ENCODE measurements around the gene GNB1L.

GNB1L gene

GRCh38 chr22:19886605-19887255 is 32.1 kb upstream of the GNB1L start:
- Histone ChIP-seq H3K4me2 (ENCODE audit: low read length) (peak overlapping the region; percentile 49), H3K9ac (ENCODE audit: low read length) (peak overlapping the region; percentile 32; the same call in 1 of the 2 replicates), H3K4me1 (ENCODE audit: low read length) (peaks cover 13% of the 10 kb centered on the region)

GRCh38 chr22:19885841-19886592 is 31.3 kb upstream of the GNB1L start:
- Histone ChIP-seq H3K27me3 (ENCODE audit: low read depth, low read length) (no peaks in the 10 kb centered on the region), H4K20me1 (ENCODE audit: insufficient read depth, low read length) (no peaks in the 10 kb centered on the region), H3K9me3 (ENCODE audit: insufficient read depth, low read length) (no peaks in the 10 kb centered on the region), H3K79me2 (ENCODE audit: low read length) (no peaks in the 10 kb centered on the region), H3K4me2 (ENCODE audit: low read length) (no peak overlapping the region; the same call in 1 of the 2 replicates), H3K9ac (ENCODE audit: low read length) (no peak overlapping the region; the same call in 1 of the 2 replicates), H3K27ac (ENCODE audit: low read length) (no peak overlapping the region; the same call in 1 of the 2 replicates), H2AFZ (ENCODE audit: low read depth, low read length) (no peak overlapping the region), H3K4me1 (ENCODE audit: low read length) (peaks cover 13% of the 10 kb centered on the region), H3K36me3 (replicated peaks; ENCODE audit: low read depth, low read length) (no peaks in the 10 kb centered on the region), H3K4me3 (ENCODE audit: low read length) (no peak overlapping the region)
- TF ChIP-seq EZH2phosphoT487 (IDR thresholded peaks at IDR 0.05; ENCODE audit: low read depth) (no peak), CTCF (IDR thresholded peaks at IDR 0.05; ENCODE audit: low read depth, low read length) (no peak)

More at GRCh38 chr22:19886605-19887255, 32.1 kb upstream of the GNB1L start:
- H3K79me2 ChIP-seq (ENCODE audit: low read length) = no peaks in the 10 kb centered on the region
- no peak overlapping the region for H3K4me3 ChIP-seq (ENCODE audit: low read length)
- no peak for TF ChIP-seq CTCF (IDR thresholded peaks at IDR 0.05; ENCODE audit: low read depth, low read length)
- TF ChIP-seq EZH2phosphoT487 (IDR thresholded peaks at IDR 0.05; ENCODE audit: low read depth) = no peak
- H3K36me3 ChIP-seq (replicated peaks; ENCODE audit: low read depth, low read length) = no peaks in the 10 kb centered on the region
- H3K9me3 ChIP-seq (ENCODE audit: insufficient read depth, low read length) = no peaks in the 10 kb centered on the region; the same call in 1 of the 2 replicates
- no peaks in the 10 kb centered on the region for H3K27me3 ChIP-seq (ENCODE audit: low read depth, low read length)
- peak overlapping the region; percentile 38; the same call in 1 of the 2 replicates for H2AFZ ChIP-seq (ENCODE audit: low read depth, low read length)
- peak overlapping the region; percentile 60 for H3K27ac ChIP-seq (ENCODE audit: low read length)
- H4K20me1 ChIP-seq (ENCODE audit: insufficient read depth, low read length) = no peaks in the 10 kb centered on the region

- Histone ChIP-seq H3K4me2 (ENCODE audit: low read length) (no peak overlapping the region), H3K9ac (ENCODE audit: low read length) (no peak overlapping the region)
Measured at GRCh38 chr22:19884954-19885751, 30.5 kb upstream of the GNB1L start.

More at GRCh38 chr22:19884954-19885751, 30.5 kb upstream of the GNB1L start:
- Histone ChIP-seq H3K27me3 (ENCODE audit: low read depth, low read length) (no peaks in the 10 kb centered on the region), H3K27ac (ENCODE audit: low read length) (no peak overlapping the region), H3K4me3 (ENCODE audit: low read length) (no peak overlapping the region), H3K36me3 (replicated peaks; ENCODE audit: low read depth, low read length) (no peaks in the 10 kb centered on the region), H2AFZ (ENCODE audit: low read depth, low read length) (no peak overlapping the region), H3K4me1 (ENCODE audit: low read length) (peaks cover 13% of the 10 kb centered on the region), H3K9me3 (ENCODE audit: insufficient read depth, low read length) (no peaks in the 10 kb centered on the region), H4K20me1 (ENCODE audit: insufficient read depth, low read length) (no peaks in the 10 kb centered on the region), H3K79me2 (ENCODE audit: low read length) (no peaks in the 10 kb centered on the region)
- TF ChIP-seq EZH2phosphoT487 (IDR thresholded peaks at IDR 0.05; ENCODE audit: low read depth) = no peak
- TF ChIP-seq CTCF (IDR thresholded peaks at IDR 0.05; ENCODE audit: low read depth, low read length) = no peak
